Mesendoderm (in vitro differentiated cells): ENCODE measurements around the gene TNK2.
"Not testable (repeated sequence)": the region's sequence is repeated elsewhere in the genome, so short reads cannot be mapped to it uniquely, and the experiment has no call there.

Source experiments
- DNase-seq: peaks from one replicate; pipeline ENCODE4 v3.0.0; 2013
- H2AK5ac ChIP-seq: 2 replicates; pipeline ENCODE4 v1.6.1; 2013; ENCODE audit warnings: low read length, inconsistent platforms
- H2BK120ac ChIP-seq: 2 replicates; pipeline ENCODE4 v1.6.1; 2013; ENCODE audit warnings: low read depth, mild to moderate bottlenecking, low read length, moderate library complexity, mixed read lengths
- H2BK15ac ChIP-seq: replicated peaks from 2 replicates; pipeline ENCODE4 v1.6.1; 2013; ENCODE audit warnings: low read depth, mild to moderate bottlenecking, moderate library complexity
- H2BK5ac ChIP-seq: 2 replicates; pipeline ENCODE4 v1.6.1; 2013; ENCODE audit warnings: low read length, inconsistent platforms
- H3K18ac ChIP-seq: 2 replicates; pipeline ENCODE4 v1.6.1; 2013; ENCODE audit warnings: mild to moderate bottlenecking, low read length, mixed read lengths
- H3K23ac ChIP-seq: one replicate; pipeline ENCODE4 v1.6.1; 2013; ENCODE audit warnings: low read length
- H3K27ac ChIP-seq: 2 replicates; pipeline ENCODE4 v1.5.1; 2013; ENCODE audit warnings: low read depth, mild to moderate bottlenecking, inconsistent platforms, low read length, moderate library complexity
- H3K27me3 ChIP-seq: 2 replicates; pipeline ENCODE4 v1.6.1; 2013; ENCODE audit warnings: low read length, control low read depth, mild to moderate bottlenecking, inconsistent platforms; ENCODE audit not compliant: insufficient read depth, poor library complexity
- H3K36me3 ChIP-seq: 2 replicates; pipeline ENCODE4 v1.6.1; 2013; ENCODE audit warnings: low read length, inconsistent platforms; ENCODE audit not compliant: control insufficient read depth, insufficient read depth
- H3K4ac ChIP-seq: one replicate; pipeline ENCODE4 v1.6.1; 2013; ENCODE audit warnings: low read depth, mild to moderate bottlenecking, low read length, moderate library complexity
- H3K4me1 ChIP-seq: 2 replicates; pipeline ENCODE4 v1.6.1; 2013; ENCODE audit warnings: low read depth, low read length, inconsistent platforms; ENCODE audit not compliant: control insufficient read depth
- H3K4me2 ChIP-seq: 2 replicates; pipeline ENCODE4 v1.6.1; 2013; ENCODE audit warnings: low read length
- H3K4me3 ChIP-seq: 2 replicates; pipeline ENCODE4 v1.5.1; 2013; ENCODE audit warnings: mild to moderate bottlenecking, low read length
- H3K56ac ChIP-seq: one replicate; pipeline ENCODE4 v1.6.1; 2013; ENCODE audit warnings: low read length
- H3K79me1 ChIP-seq: 2 replicates; pipeline ENCODE4 v1.6.1; 2013; ENCODE audit warnings: low read length, inconsistent platforms
- H3K79me2 ChIP-seq: 2 replicates; pipeline ENCODE4 v1.6.1; 2013; ENCODE audit warnings: mild to moderate bottlenecking, low read length; ENCODE audit not compliant: control insufficient read depth, insufficient read depth
- H3K9ac ChIP-seq: 2 replicates; pipeline ENCODE4 v1.6.1; 2013; ENCODE audit warnings: low read length, inconsistent platforms
- H4K5ac ChIP-seq: one replicate; pipeline ENCODE4 v1.6.1; 2013; ENCODE audit warnings: low read length
- H4K8ac ChIP-seq: one replicate; pipeline ENCODE4 v1.6.1; 2013; ENCODE audit warnings: low read depth, mild to moderate bottlenecking, control low read depth, low read length, moderate library complexity
- WGBS: extraction: QIAGEN DNeasy Blood & Tissue Kit; methylation state at CpG from one replicate; pipeline ENCODE4 v1.1.7; 2013; ENCODE audit warnings: low lambda C conversion rate, missing lambda C conversion rate; ENCODE audit not compliant: insufficient coverage; ENCODE audit errors: extremely low coverage; 5-methylcytosine and 5-hydroxymethylcytosine counted together

TNK2 gene

GRCh38 chr3:195873971-195874370, 34.4 kb downstream of the TNK2 start:
- Histone ChIP-seq H3K27me3 (no peaks in the 10 kb centered on the region), H3K4me3 (no peak overlapping the region), H4K5ac (no peak overlapping the region), H2BK120ac (no peak overlapping the region), H3K27ac (no peak overlapping the region), H3K4me1 (no peaks in the 10 kb centered on the region), H3K4ac (no peak overlapping the region), H3K56ac (no peak overlapping the region), H3K4me2 (no peak overlapping the region), H3K23ac (no peak overlapping the region), H2AK5ac (no peak overlapping the region), H3K79me2 (no peaks in the 10 kb centered on the region), H3K18ac (no peak overlapping the region), H3K36me3 (no peaks in the 10 kb centered on the region), H2BK15ac (no peak overlapping the region), H4K8ac (no peak overlapping the region), H3K79me1 (no peaks in the 10 kb centered on the region), H3K9ac (no peak overlapping the region), H2BK5ac (no peak overlapping the region)
- no CpG with 5 or more reads among the region's 26 CpGs for WGBS
- no peak for DNase-seq

GRCh38 chr3:195873281-195873887, 35.0 kb downstream of the TNK2 start:
- Histone ChIP-seq H3K27ac (no peak overlapping the region), H3K9ac (no peak overlapping the region), H3K18ac (no peak overlapping the region), H3K4me3 (no peak overlapping the region), H3K4me2 (no peak overlapping the region), H2BK15ac (no peak overlapping the region), H3K4ac (no peak overlapping the region), H3K27me3 (no peaks in the 10 kb centered on the region), H3K56ac (no peak overlapping the region), H3K79me1 (no peaks in the 10 kb centered on the region), H3K23ac (no peak overlapping the region), H3K4me1 (no peaks in the 10 kb centered on the region), H4K8ac (no peak overlapping the region), H2BK5ac (no peak overlapping the region), H4K5ac (no peak overlapping the region), H2BK120ac (no peak overlapping the region), H3K79me2 (no peaks in the 10 kb centered on the region), H2AK5ac (no peak overlapping the region), H3K36me3 (no peaks in the 10 kb centered on the region)
- no CpG with 5 or more reads among the region's 38 CpGs for WGBS
- DNase-seq: no peak

- Histone ChIP-seq H3K23ac (no peak overlapping the region), H2AK5ac (no peak overlapping the region), H3K4me2 (no peak overlapping the region), H2BK120ac (no peak overlapping the region), H3K9ac (no peak overlapping the region), H3K36me3 (no peaks in the 10 kb centered on the region), H2BK15ac (no peak overlapping the region), H3K79me2 (no peaks in the 10 kb centered on the region), H2BK5ac (no peak overlapping the region), H3K27ac (no peak overlapping the region), H3K4ac (no peak overlapping the region), H4K5ac (no peak overlapping the region), H3K4me3 (no peak overlapping the region), H4K8ac (no peak overlapping the region), H3K4me1 (no peaks in the 10 kb centered on the region), H3K27me3 (no peaks in the 10 kb centered on the region), H3K18ac (no peak overlapping the region), H3K56ac (no peak overlapping the region), H3K79me1 (no peaks in the 10 kb centered on the region)
- DNase-seq: no peak
- no CpG with 5 or more reads among the region's 16 CpGs for WGBS
Measured at GRCh38 chr3:195872800-195873199, 35.6 kb downstream of the TNK2 start.

- Histone ChIP-seq H3K4me2 (no peak overlapping the region), H3K27ac (no peak overlapping the region), H3K18ac (no peak overlapping the region), H3K23ac (no peak overlapping the region), H3K79me2 (no peaks in the 10 kb centered on the region), H3K9ac (no peak overlapping the region), H2BK15ac (no peak overlapping the region), H3K4me3 (no peak overlapping the region), H4K5ac (no peak overlapping the region), H3K36me3 (no peaks in the 10 kb centered on the region), H2BK120ac (no peak overlapping the region), H2AK5ac (no peak overlapping the region), H3K56ac (no peak overlapping the region), H3K4ac (no peak overlapping the region), H3K4me1 (no peaks in the 10 kb centered on the region), H3K79me1 (no peaks in the 10 kb centered on the region), H3K27me3 (no peaks in the 10 kb centered on the region), H4K8ac (no peak overlapping the region), H2BK5ac (no peak overlapping the region)
- no peak for DNase-seq
- no CpG with 5 or more reads among the region's 28 CpGs for WGBS
Measured at GRCh38 chr3:195872097-195872496, 36.3 kb downstream of the TNK2 start.

GRCh38 chr3:195871686-195872085, 36.7 kb downstream of the TNK2 start:
- H2BK15ac ChIP-seq, H2AK5ac ChIP-seq, DNase-seq, H3K4me2 ChIP-seq, H3K27ac ChIP-seq, H2BK5ac ChIP-seq, H3K4me1 ChIP-seq, H3K9ac ChIP-seq, H4K5ac ChIP-seq, H3K36me3 ChIP-seq, H3K4ac ChIP-seq, H3K79me1 ChIP-seq, H3K18ac ChIP-seq, H3K23ac ChIP-seq, H2BK120ac ChIP-seq, H3K56ac ChIP-seq, H3K79me2 ChIP-seq, H4K8ac ChIP-seq, H3K4me3 ChIP-seq, H3K27me3 ChIP-seq: not testable (repeated sequence)
- no CpG with 5 or more reads among the region's 3 CpGs for WGBS

GRCh38 chr3:195870937-195871336, 37.4 kb downstream of the TNK2 start:
- no peaks in the 10 kb centered on the region for H3K27me3 ChIP-seq
- DNase-seq: no peak
- no peaks in the 10 kb centered on the region for H3K36me3 ChIP-seq
- H3K18ac ChIP-seq: no peak overlapping the region
- H2AK5ac ChIP-seq: no peak overlapping the region
- no peak overlapping the region for H3K9ac ChIP-seq
- H3K4ac ChIP-seq: no peak overlapping the region
- H2BK5ac ChIP-seq: no peak overlapping the region
- no peak overlapping the region for H4K8ac ChIP-seq
- no peak overlapping the region for H3K4me2 ChIP-seq
- H3K4me1 ChIP-seq: no peaks in the 10 kb centered on the region
- H3K79me2 ChIP-seq: no peaks in the 10 kb centered on the region
- H3K4me3 ChIP-seq: no peak overlapping the region
- H3K23ac ChIP-seq: no peak overlapping the region
- H3K79me1 ChIP-seq: no peaks in the 10 kb centered on the region
- H2BK120ac ChIP-seq: no peak overlapping the region
- H3K27ac ChIP-seq: no peak overlapping the region
- no peak overlapping the region for H4K5ac ChIP-seq
- no peak overlapping the region for H2BK15ac ChIP-seq
- H3K56ac ChIP-seq: no peak overlapping the region
- no CpG with 5 or more reads among the region's 12 CpGs for WGBS
